Measurements from ENCODE around the gene UBE2H.
"Not testable (repeated sequence)": the region's sequence is repeated elsewhere in the genome, so short reads cannot be mapped to it uniquely, and the experiment has no call there.

Gene UBE2H

DNA sequence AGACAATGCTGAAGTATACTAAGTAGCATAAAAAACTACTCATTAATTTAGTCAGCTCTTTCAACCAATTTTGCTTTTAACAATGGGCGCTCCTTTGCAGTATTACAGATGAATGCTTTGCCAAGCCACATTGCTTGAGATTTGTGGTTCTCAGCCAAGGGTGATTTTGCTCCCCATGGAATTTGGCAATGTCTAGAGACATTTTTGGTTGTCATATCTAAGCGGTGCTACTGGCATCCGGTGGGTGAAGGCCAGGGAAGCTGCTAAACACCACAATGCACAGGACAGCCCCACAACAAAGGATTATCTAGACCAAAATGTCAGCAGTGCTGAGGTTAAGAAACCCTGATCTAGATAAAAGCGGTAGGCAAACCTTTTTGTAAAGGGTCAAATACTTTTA is 112.0 kb downstream of the UBE2H start:
- no peak for DNase-seq

- DNase-seq: no peak
Observed at GRCh38 chr7:129836983-129837382, 115.8 kb downstream of the UBE2H start.

- DNase-seq: no peak
Observed at GRCh38 chr7:129835569-129835968, 117.2 kb downstream of the UBE2H start.

GRCh38 chr7:129833353-129833752 is 119.4 kb downstream of the UBE2H start:
- not testable (repeated sequence) for DNase-seq

GRCh38 chr7:129832701-129833227 is 120.0 kb downstream of the UBE2H start:
- DNase-seq: no peak

DNA sequence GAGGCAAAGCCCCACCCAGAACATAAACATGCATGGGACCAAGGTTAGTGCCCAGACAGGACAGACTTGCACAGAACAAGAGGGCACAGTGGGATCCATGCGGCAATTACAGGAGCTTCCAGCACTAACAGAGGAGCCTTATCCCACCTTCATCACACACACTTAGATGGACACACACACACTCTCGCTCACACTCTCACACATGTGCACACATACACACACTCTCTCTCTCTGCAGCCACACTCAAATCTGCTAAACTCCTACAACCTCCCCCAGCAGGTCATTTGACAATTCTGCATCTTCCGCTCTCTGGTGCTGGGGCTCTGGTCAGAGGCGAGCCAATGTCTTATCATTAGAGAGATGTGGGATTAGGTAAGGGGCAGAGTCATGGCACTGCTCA is 120.5 kb downstream of the UBE2H start:
- DNase-seq: no peak

DNA sequence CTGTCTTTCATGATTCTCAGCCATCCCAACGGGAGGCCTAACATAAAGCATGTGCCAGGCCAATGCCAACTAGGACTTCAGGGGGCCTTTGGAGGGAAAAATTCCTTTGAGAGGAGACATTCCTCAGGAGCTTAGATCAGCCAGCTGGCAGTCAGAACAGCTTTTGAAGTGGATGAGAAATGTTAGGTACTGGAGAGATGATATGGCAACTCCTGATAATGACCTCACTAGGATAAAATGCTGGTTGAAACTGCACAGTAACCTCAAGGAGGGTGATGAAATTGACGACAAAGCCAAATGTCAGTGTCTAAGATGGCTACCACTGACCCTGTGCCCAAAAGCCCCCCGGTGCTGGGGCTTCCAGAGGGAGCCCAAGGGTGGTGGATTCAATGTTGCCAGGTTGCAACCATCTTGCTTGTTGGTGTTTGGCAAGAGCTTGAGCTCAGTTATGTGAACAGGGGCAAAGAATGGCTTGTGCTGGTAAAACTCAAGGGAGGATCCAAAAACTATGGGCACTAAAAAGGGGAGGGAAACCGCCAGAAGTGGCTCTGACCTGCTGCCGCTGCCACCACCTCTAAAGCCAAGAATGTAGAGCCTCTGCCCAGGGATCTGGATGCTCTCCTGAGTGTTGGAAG is 121.2 kb downstream of the UBE2H start:
- DNase-seq: no peak

DNA sequence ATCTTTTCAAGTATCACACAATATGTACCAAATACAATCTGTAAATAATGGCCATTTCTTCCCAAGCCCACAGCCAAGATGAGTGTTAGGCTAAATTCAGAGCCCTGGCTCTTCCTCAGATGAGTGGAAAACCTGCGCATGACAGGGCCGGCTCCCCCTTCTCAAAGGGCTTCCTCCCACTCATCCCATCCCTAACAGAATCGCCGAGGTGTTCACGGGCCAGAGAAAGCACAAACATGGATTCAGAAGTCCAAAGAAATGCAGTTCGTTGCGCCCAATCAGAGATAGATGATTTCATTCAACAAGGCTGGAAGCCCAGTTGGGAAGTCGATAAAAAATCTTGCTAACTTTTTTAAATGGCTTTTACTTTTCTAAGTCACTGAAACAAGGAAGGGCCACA is 121.8 kb downstream of the UBE2H start:
- DNase-seq: no peak

DNA sequence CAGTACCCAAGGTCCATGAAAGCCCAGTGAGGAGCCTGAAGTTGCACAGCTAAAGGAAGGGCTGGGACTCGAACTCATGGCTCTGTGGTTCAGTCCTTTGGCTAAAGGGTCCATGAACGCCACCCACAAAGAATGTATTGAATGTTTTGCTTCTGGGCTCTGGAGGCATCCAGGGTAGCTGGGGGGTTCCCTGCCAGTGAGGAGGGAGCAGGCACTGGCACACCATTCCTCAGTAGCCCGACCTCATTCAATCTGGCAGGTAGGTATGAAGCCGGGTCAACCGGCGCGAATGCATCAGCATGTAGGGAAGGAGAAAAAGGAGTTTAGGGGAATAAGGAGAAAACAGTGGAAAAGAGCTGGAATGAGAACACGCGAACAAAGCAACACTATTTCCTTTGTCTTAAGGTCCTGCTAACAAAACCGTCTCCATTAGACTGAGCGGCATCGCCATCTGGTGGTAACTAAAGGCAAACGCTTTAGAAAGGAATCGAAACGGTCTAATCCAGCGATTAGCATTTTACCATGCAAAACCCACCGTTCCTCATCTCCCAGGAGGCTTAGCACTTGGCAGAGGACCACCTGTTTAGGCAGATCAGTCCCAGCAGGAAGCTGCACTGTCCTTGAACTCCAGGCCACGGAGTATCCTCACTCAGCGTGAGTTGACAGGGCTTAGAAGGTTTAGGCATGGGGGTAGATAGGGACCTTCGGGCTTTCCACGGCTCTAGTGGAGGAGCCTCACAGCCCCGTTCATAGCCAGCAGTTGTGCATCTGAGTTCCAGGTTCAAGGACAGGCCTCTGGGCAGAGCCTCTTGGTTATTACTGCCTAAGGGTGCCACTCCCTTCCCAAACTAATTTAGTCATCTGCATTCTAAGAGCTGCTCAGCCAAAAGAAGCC is 122.8 kb downstream of the UBE2H start:
- peak; percentile 46 for DNase-seq

GRCh38 chr7:129828989-129829736 is 123.6 kb downstream of the UBE2H start:
- no peak for DNase-seq

GRCh38 chr7:129828078-129828762 is 124.5 kb downstream of the UBE2H start:
- DNase-seq: no peak

DNA sequence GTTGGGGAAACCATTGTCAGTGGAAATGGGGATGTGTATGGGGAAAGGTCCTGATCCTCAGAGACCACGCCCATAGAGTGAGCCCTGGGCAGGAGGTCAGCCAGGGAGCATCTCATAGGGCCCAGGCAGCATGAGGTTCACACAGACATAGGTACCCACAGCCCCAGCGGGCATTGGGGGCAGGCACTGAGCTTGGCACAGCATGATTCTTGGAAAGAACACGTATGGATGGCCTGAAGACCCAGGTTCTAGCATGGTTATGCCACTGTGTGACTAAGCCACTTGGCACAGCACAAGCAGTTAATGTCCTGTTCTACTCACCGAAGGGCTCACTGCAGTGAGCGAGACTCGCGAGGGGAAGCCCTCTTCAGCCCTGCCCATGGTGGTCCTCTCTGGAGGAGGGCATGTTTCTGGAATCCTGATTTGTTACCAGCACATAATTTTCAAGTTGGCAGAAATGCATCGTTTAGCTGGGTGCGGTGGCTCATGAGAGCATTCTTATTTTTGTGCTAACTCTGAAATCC is 125.2 kb downstream of the UBE2H start:
- no peak for DNase-seq

- DNase-seq: not testable (repeated sequence)
Observed at GRCh38 chr7:129826895-129827294, 125.9 kb downstream of the UBE2H start.

GRCh38 chr7:129825209-129825970 is 127.4 kb downstream of the UBE2H start:
- peak; percentile 92 for DNase-seq

GRCh38 chr7:129824291-129825208 is 128.2 kb downstream of the UBE2H start:
- DNase-seq: no peak

- DNase-seq: not testable (repeated sequence)
Observed at GRCh38 chr7:129823143-129823542, 129.6 kb downstream of the UBE2H start.

GRCh38 chr7:129821476-129821875 is 131.3 kb downstream of the UBE2H start:
- DNase-seq: no peak

DNA sequence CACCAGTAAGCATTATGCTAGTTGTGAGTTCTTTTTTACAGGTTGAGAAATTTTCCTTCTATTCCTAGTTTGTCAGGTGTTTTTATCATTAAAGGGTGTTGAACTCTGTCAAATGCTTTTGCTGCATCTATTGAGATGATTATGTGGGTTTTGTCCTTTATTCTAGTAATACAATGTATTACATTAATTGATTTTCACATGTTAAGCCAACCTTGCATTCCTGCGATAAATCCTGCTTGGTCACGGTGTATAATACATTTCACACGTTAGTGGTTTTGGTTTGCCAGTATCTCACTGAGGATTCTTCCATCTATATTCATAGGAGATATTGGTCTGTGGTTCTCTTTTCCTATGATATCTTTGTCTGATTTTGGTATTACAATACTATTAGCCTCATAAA is 136.0 kb downstream of the UBE2H start:
- DNase-seq: no peak

GRCh38 chr7:129807863-129808262 is 144.9 kb downstream of the UBE2H start:
- no peak for DNase-seq

DNA sequence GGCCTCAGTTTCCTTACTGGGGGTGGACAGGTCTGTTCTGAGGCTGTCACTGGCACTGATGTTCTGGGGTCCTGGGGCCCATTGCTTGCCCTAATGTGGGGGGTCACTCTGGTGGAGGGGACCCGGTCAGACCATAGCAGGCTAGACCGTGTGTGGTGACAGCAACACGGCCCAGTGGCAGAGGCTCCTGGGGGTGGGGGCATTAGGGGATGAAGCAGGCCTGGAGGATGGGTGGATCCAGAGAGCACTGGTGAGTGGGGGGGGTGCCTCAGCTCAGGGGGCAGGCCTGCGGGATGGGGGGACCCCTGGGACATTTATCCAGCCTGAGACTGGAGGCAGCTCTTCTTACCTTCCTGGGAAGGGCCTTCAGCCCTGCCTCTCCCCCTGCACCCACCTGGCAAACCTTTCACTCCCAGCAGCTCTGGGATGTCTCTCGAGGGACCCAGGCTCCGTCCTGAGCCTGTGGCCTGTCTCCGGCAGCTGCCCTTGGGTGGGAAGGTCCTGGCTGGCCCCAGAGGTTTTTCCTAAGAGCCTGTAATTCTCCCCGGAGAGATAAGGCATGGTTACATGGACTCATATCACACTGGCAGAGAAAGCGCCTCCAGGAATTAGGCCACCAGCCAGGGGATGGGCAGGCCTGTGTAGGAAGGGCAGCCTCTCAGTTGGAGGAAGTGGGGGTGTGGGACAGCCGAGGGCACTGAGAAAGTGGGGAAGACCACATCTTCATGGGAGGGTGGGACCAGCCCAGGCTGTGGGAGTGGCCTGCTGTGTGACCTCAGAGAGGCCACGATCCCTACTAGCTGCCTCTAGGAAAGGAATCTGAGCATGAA is 147.7 kb downstream of the UBE2H start:
- no peak for DNase-seq
